Lower leg skin (tissue), 3 donors: ENCODE data around the gene BCAR1.

ENCODE experiments used
- CTCF ChIP-seq, 3 donors: fragments of 450-650 bp; IDR thresholded peaks; one replicate each; pipeline ENCODE4 v1.5.1; 2016; ENCODE audit warnings: antibody characterized with exemption in 3 of 3, mild to moderate bottlenecking in 3 of 3, moderate library complexity in 2 of 3
- POLR2A ChIP-seq, 2 donors: fragments of 450-650 bp; IDR thresholded peaks; one replicate each; pipeline ENCODE4 v1.6.1; 2016 to 2017; ENCODE audit warnings: antibody characterized with exemption in 2 of 2, mild to moderate bottlenecking in 1 of 2, moderate library complexity in 1 of 2

- TF ChIP-seq POLR2A (IDR thresholded peaks at IDR 0.05): no peak
- TF ChIP-seq CTCF (IDR thresholded peaks at IDR 0.05): no peak
Measured at GRCh38 chr16:75217389-75217851, 34.0 kb downstream of the BCAR1 start.
